HG03469 (cell line): ENCODE measurements around the gene EVL.

Experiments used
- ATAC-seq: cut with Tn5 transposase; IDR thresholded peaks from one replicate; pipeline ENCODE4 v1.9.1; 2021; ENCODE audit warnings: mild to moderate bottlenecking, moderate library complexity, moderate number of reproducible peaks; ENCODE audit not compliant: unreplicated experiment

EVL gene

GRCh38 chr14:100037353-100037752 lies 27.9 kb upstream of the EVL start:
- no peak for ATAC-seq

GRCh38 chr14:100038065-100038464 lies 27.2 kb upstream of the EVL start:
- ATAC-seq = no peak

DNA sequence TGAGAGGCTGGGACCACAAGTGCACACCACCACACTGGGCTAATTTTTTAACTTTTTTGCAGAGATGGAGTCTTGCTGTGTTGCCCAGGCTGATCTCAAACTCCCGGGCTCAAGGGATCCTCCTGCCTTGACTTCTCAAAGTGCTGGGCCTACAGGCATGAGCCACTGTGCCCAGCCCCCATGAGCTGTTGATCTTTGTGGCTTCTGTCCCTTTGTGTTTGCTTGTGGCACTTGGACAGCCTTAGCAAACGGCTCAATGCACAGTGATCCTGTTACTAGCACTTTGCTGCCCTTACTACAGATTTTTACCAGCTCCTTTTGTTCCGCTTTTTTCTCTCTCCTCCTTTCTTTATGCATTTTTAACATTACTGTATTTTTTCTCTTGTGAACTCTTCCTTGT lies 25.3 kb upstream of the EVL start:
- no peak for ATAC-seq

- ATAC-seq = no peak
These were observed 24.0 kb upstream of the EVL start for GRCh38 chr14:100041271-100041670.

GRCh38 chr14:100042286-100042685 lies 22.9 kb upstream of the EVL start:
- ATAC-seq = no peak

DNA sequence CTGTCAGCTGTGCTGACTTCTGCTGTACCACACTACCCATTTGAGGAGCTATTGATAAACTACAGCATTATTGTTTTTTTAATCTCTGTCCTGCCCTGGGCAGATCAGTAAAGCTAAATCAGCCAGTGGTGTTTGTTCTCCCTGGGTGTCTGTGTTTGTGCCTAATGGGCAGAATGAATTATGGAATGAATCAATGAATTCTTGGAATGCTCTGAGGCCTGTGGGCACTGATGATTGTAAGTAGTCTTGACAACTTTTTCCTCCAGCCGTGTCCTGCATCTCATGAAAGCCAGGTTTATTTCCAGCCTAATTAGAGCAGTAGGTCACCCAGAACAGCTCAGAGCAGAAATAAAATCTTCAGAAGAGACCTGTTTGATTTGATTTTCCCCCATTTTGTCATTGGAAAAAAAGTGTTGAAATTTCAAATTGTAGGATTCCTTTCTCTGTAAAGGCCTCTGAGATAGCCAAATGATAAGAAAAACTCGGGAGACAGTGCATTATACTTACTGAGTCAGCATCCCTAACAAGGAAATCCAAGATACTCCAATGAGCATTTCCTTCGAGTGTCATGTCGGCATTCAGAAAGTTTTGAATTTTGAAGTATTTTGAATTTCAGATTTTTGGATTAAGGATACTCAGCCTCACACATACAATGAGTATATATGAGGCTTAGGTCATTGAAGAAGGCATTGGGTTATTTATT lies 19.4 kb upstream of the EVL start:
- no peak for ATAC-seq

- no peak for ATAC-seq
These were observed 17.6 kb upstream of the EVL start for GRCh38 chr14:100047600-100047999.

DNA sequence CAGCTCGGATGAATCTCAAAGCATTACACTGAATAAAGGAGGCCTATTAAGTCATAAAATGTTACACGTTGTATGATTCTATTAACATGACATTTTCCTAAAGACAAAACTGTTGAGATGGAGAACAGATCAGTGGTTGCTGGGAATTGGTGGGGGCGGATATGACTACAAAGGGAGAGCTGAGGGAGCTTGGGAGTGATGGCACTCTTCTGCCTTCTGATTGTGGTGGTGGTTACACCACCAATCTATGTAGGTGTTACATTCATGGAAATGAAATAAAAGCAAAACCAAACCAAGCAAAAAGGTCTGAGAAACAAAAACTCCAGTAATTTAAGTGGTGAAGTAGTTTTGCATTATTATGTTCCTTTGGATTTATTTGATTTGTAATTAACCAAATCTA lies 16.4 kb upstream of the EVL start:
- ATAC-seq = no peak

GRCh38 chr14:100049220-100049619 lies 16.0 kb upstream of the EVL start:
- ATAC-seq = no peak

- no peak for ATAC-seq
These were observed 14.1 kb upstream of the EVL start for GRCh38 chr14:100051103-100051502.

DNA sequence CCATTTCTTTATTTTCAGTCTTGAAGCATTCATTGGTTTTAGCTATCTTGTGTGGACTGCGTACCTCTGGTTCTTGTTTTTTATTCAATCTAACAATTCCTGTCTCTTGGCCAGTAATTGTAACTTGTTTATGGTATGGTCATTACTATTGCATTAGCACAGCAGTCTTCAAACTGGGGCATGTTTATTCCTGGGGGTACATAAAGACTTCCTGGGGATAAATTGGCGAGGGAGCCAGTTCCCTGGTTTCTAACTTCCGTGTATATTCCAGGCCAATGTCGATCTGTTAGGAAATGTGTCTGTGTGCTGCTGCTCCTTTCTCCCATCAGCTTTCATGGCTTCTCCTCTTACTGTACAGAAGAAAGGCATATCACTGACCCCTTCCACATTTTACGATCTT lies 13.7 kb upstream of the EVL start:
- ATAC-seq = no peak

GRCh38 chr14:100052819-100053218 lies 12.4 kb upstream of the EVL start:
- no peak for ATAC-seq

DNA sequence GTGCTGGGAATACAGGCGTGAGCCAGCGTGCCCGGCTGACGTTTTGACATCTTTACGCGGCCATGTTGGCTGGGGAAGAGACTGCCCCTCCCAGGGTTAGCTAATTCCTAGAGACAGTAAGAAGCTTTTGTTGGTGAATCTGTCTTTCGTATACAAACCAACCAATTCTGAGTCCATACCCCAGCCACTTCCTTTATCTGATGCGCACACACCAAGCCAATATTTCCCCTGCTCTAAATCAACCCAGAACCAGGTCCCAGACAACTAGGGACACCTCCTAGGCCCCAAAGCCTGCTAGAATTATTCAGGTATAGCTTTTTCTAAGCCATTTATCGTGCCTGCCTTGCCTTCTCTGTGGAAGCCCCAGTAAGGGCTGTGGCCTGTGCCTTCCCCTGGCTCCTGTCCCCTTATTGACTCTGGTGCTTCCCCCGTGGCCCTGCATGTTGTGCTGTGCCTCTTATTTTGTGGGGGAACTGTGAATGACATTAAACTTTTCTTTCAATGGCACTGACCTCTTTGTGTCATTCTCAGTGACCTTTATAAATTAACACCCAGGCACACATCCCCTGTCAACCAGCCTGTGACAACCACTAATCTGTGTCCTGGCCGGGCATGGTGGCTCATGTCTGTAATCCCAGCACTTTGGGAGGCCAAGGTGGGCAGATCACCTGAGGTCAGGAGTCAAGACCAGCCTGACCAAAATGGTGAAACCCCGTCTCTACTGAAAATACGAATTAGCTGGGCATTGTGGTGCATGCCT lies 10.7 kb upstream of the EVL start:
- ATAC-seq = no peak

GRCh38 chr14:100056431-100056830 lies 8.8 kb upstream of the EVL start:
- ATAC-seq = no peak

DNA sequence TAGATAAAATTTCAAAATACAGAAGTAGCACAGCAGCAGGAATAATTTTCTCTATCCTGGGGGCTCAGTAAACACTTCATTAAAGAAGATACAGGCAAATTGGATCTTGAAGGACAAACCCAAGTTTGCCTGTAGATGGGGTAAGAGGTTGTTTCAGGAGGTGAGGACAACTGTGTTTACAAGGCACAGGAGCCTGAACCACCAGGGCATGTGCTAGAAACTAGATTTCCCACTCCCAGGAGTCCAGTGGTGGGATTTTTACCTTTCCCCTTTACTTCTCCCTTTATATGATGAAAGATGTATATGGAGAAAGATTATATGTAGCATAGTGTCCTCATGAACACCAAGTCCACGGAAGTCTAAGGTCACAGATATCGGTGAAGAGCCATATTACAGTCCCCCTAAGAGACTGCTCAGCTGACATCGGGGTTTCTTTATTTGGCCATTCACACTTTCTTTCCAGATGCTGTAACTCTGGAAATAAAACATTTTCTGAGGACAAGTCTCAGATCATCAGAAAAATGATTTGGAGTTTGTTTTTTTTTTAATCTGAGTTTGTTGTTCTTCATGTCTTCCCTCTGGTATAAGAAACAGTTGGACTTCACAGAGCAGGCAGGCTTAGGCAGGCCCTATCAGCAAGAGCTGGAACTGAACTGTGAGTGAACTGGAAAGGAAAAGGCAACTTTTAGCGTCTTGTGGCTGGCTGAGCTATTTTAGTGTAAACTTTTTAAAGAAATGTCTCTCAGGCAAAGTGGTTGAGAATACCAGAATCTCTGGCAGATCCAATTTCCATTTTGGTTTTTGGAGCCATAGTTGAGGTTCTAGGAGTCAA lies 8.0 kb upstream of the EVL start:
- no peak for ATAC-seq

- peak; percentile 44 for ATAC-seq
These were observed 6.3 kb upstream of the EVL start for GRCh38 chr14:100058777-100059437.

DNA sequence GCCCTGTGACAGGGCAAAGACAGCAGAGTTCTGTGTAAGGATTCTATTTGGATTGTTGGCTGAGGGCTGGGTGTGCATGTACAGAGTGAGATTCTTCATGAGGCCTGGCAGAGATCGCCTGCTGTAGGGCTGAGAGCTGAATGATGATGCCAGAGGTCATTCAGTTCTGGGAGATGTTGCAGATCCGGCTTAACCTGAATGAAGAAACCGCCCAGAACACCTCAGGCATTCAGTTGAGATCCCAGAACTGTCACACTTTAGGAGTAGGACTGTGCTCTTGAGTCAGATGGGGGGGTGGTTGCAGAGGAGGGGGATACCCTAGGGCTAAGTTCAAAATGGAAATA lies 5.8 kb upstream of the EVL start:
- no peak for ATAC-seq

GRCh38 chr14:100060760-100061159 lies 4.5 kb upstream of the EVL start:
- ATAC-seq = no peak

GRCh38 chr14:100062590-100062989 lies 2.6 kb upstream of the EVL start:
- ATAC-seq = no peak

DNA sequence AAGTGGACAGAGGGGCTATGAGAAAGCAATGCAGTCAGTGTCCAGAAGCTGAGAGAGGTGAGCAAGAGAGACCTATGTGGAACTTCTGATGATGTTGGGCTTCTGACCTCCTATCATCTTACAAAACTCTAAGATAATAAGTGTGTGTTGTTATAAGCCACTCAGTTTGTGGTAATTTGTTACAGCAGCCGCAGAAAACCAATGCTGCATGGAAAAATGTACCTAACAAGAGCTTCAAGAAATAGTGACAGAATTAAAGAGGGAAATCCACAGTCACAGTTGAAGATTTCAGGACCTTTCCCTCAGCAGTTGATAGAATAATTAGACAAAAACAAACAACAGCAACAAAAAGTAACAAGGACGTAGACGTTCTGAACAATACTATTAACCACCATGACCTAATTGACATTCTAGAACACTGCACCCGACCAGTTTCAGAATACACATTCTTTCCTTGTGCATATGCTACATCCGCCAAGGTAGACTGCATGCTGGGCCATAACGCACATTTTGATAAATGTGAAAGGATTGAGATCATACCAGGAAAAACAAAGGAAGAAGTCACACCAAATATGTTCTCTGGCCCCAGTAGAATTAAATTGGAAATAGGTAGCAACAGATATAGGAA lies 1.8 kb upstream of the EVL start:
- ATAC-seq = no peak
